SK-N-SH (cell line): Measurements from ENCODE around the gene ACOT7. TPM values are rescaled to one million over a fixed set of nuclear protein-coding genes. Genes with fewer than 3 reads are reported as not detected.

Experiments
- CTCF ChIA-PET: fragments of 300-600, 350-600 bp; formaldehyde crosslinking; extraction: SDS; loops from one replicate; lab custom pipeline; 2021; lab: Yijun Ruan, JAX
- POLR2A ChIA-PET: fragments of 350-600 bp; sonication (Branson Sonifier 250); formaldehyde crosslinking; extraction: SDS; loops from one replicate; lab custom pipeline; 2020; ENCODE audit warnings: antibody characterized with exemption, inconsistent platforms; lab: Yijun Ruan, JAX
- DNase-seq: peaks from one replicate; pipeline ENCODE4 v3.0.0; 2012
- H2AFZ ChIP-seq: fragments of 200-600 bp; sonication (generic); 2 replicates; pipeline ENCODE4 v1.8.1; 2016; ENCODE audit warnings: antibody characterized with exemption, mild to moderate bottlenecking, low read depth
- H3F3A ChIP-seq: fragments of 200-600 bp; sonication (generic); replicated peaks from 2 replicates; pipeline ENCODE3; 2016; ENCODE audit warnings: antibody characterized with exemption, mild to moderate bottlenecking; ENCODE audit not compliant: insufficient read depth
- H3K27ac ChIP-seq, 2 experiments: fragments of 200-500 bp in 1 of 2; fragments of 200-600 bp in 1 of 2; sonication (Bioruptor generic) in 1 of 2; sonication (generic), shearing (Covaris generic) in 1 of 2; 2 replicates each; pipeline versions ENCODE4 v1.5.1 to v1.6.1; 2014 to 2016; ENCODE audit warnings: low read depth in 2 of 2, inconsistent platforms in 1 of 2, low read length in 1 of 2, mild to moderate bottlenecking in 1 of 2, mixed read lengths in 1 of 2
- H3K27me3 ChIP-seq: fragments of 200-600 bp; sonication (generic), shearing (Covaris generic); 2 replicates; pipeline ENCODE4 v1.6.1; 2016; ENCODE audit warnings: mixed run types; ENCODE audit not compliant: insufficient read depth
- H3K36me3 ChIP-seq, 2 experiments: fragments of 200-500 bp in 1 of 2; fragments of 200-600 bp in 1 of 2; sonication (Bioruptor generic) in 1 of 2; sonication (generic) in 1 of 2; replicated peaks in 1 of 2; 2 replicates each; pipeline versions ENCODE3 to v1.5.1; 2014 to 2016; ENCODE audit warnings: low read length in 1 of 2, mild to moderate bottlenecking in 1 of 2; ENCODE audit not compliant: insufficient read depth in 2 of 2, control insufficient read depth in 1 of 2
- H3K4me1 ChIP-seq, 2 experiments: fragments of 200-500 bp in 1 of 2; fragments of 200-600 bp in 1 of 2; sonication (Bioruptor generic) in 1 of 2; sonication (generic), shearing (Covaris generic) in 1 of 2; 2 replicates each; pipeline versions ENCODE4 v1.5.1 to v1.6.1; 2014 to 2016; ENCODE audit warnings: low read depth in 1 of 2, low read length in 1 of 2, mixed run types in 1 of 2; ENCODE audit not compliant: insufficient read depth in 2 of 2, control insufficient read depth in 1 of 2
- H3K4me2 ChIP-seq: fragments of 200-600 bp; sonication (generic), shearing (Covaris generic); 2 replicates; pipeline ENCODE4 v1.6.1; 2017; ENCODE audit warnings: mixed run types
- H3K4me3 ChIP-seq, 2 experiments: fragments of 200-500 bp in 1 of 2; fragments of 200-600 bp in 1 of 2; sonication (Bioruptor generic) in 1 of 2; sonication (generic), shearing (Covaris generic) in 1 of 2; 2 replicates each; pipeline versions ENCODE4 v1.5.1 to v1.8.1; 2014 to 2016; ENCODE audit warnings: low read depth in 2 of 2, inconsistent platforms in 1 of 2, low read length in 1 of 2, mild to moderate bottlenecking in 1 of 2, mixed read lengths in 1 of 2, moderate library complexity in 1 of 2
- H3K79me2 ChIP-seq: fragments of 200-600 bp; sonication (generic); 2 replicates; pipeline ENCODE4 v1.8.1; 2017; ENCODE audit warnings: mild to moderate bottlenecking; ENCODE audit not compliant: insufficient read depth
- H3K9ac ChIP-seq: fragments of 200-600 bp; sonication (generic); 2 replicates; pipeline ENCODE4 v1.6.1; 2017; ENCODE audit warnings: mixed run types
- H3K9me2 ChIP-seq: fragments of 200-600 bp; sonication (generic); 2 replicates; pipeline ENCODE4 v1.6.1; 2017; ENCODE audit warnings: mixed run types
- H3K9me3 ChIP-seq: fragments of 200-600 bp; sonication (generic); 2 replicates; pipeline ENCODE4 v1.6.1; 2017; ENCODE audit warnings: mixed run types, mild to moderate bottlenecking, moderate library complexity
- H4K20me1 ChIP-seq: fragments of 200-600 bp; sonication (generic); 2 replicates; pipeline ENCODE4 v1.6.1; 2017; ENCODE audit warnings: mild to moderate bottlenecking, mixed run types; ENCODE audit not compliant: insufficient read depth
- ELF1 ChIP-seq: IDR thresholded peaks from 2 replicates; pipeline ENCODE4 v1.4.0; 2012
- EP300 ChIP-seq, 2 experiments: IDR thresholded peaks; 2 replicates each; pipeline versions ENCODE4 v1.4.0 to v1.6.1; 2012; ENCODE audit warnings: borderline replicate concordance in 1 of 2, low read depth in 1 of 2, low read length in 1 of 2
- FOXM1 ChIP-seq: IDR thresholded peaks from 2 replicates; pipeline ENCODE4 v1.4.0; 2012; ENCODE audit warnings: low read depth, mild to moderate bottlenecking
- GATA2 ChIP-seq: sonication (generic); formaldehyde crosslinking; IDR thresholded peaks from 2 replicates; pipeline ENCODE4 v1.5.0; 2020; ENCODE audit warnings: mild to moderate bottlenecking, missing genetic modification reagents
- JUND ChIP-seq: IDR thresholded peaks from 2 replicates; pipeline ENCODE4 v1.4.0; 2012
- NFIC ChIP-seq: IDR thresholded peaks from 2 replicates; pipeline ENCODE4 v1.4.0; 2012; ENCODE audit warnings: borderline replicate concordance
- NRF1 ChIP-seq: IDR thresholded peaks from 2 replicates; pipeline ENCODE4 v1.6.1; 2012; ENCODE audit warnings: low read depth, mild to moderate bottlenecking, low read length
- PBX3 ChIP-seq: IDR thresholded peaks from 2 replicates; pipeline ENCODE4; 2012
- POLR2AphosphoS5 ChIP-seq: IDR thresholded peaks from 2 replicates; pipeline ENCODE4 v1.6.1; 2012; ENCODE audit warnings: low read depth, low read length
- RCOR1 ChIP-seq: fragments of 150-350 bp; IDR thresholded peaks from 2 replicates; pipeline ENCODE4 v1.6.1; 2017; ENCODE audit warnings: antibody characterized with exemption, low read length
- RXRA ChIP-seq: IDR thresholded peaks from 2 replicates; pipeline ENCODE4 v1.4.0; 2012; ENCODE audit warnings: low read depth, mild to moderate bottlenecking, borderline replicate concordance
- SMC3 ChIP-seq: IDR thresholded peaks from 2 replicates; pipeline ENCODE4 v1.6.1; 2012; ENCODE audit warnings: low read depth, low read length, improper control_type of control experiment
- TAF1 ChIP-seq: IDR thresholded peaks from 2 replicates; pipeline ENCODE4 v1.6.1; 2012; ENCODE audit warnings: low read depth, mild to moderate bottlenecking, low read length, moderate library complexity, borderline replicate concordance
- WGBS: methylation state at CpG from one replicate; pipeline ENCODE4 v1.1.6; 2017; ENCODE audit warnings: low lambda C conversion rate; 5-methylcytosine and 5-hydroxymethylcytosine counted together
- polyA plus RNA-seq, 3 experiments: library from polyadenylated mRNA; depleted of rRNA; stranded (reverse); fragments of >200 nt; gene quantifications; 2 replicates each; pipeline ENCODE4 v1.2.3, GENCODE V29; 2012
- small RNA-seq, 7 experiments: library from RNA; depleted of rRNA; stranded (forward); fragments of <200 nt; gene quantifications; one replicate each; pipeline ENCODE3, GENCODE V24; 2012
- TF ChIP-seq, protein P1 (sequence below): fragments of 150-350 bp; IDR thresholded peaks from 2 replicates; pipeline ENCODE4 v1.6.1; 2016; ENCODE audit warnings: mild to moderate bottlenecking, low read depth, low read length

ACOT7 gene
- polyA plus RNA-seq, 1 of the 3 experiments (the other 2 are of a cell fraction), result 289 TPM

- CTCF ChIA-PET, result interaction anchor here (1.4 to 2.5 kb wide), 2 partner anchors 9 to 10 kb away, joined by 3 to 10 read pairs; no protein-coding TSS in a partner anchor
- H2AFZ ChIP-seq, result no peak overlapping the region
- peaks cover 0 to 16% of the 10 kb centered on the region in 2 experiments for H3K36me3 ChIP-seq
- POLR2A ChIA-PET, result interaction anchor here (0.6 kb wide), 1 partner anchor 158 kb away, joined by 4 read pairs; no protein-coding TSS in a partner anchor
- TF ChIP-seq JUND (no peak), NFIC (no peak), RXRA (no peak), POLR2AphosphoS5 (no peak), SMC3 (no peak), TAF1 (no peak), EP300 (IDR thresholded peaks at IDR 0.05; ENCODE audit: borderline replicate concordance in 1 of 2, low read depth in 1 of 2, low read length in 1 of 2) (no peak), FOXM1 (no peak), GATA2 (no peak), ELF1 (no peak), NRF1 (no peak), RCOR1 (no peak), PBX3 (no peak)
- TF ChIP-seq, protein P1, sequence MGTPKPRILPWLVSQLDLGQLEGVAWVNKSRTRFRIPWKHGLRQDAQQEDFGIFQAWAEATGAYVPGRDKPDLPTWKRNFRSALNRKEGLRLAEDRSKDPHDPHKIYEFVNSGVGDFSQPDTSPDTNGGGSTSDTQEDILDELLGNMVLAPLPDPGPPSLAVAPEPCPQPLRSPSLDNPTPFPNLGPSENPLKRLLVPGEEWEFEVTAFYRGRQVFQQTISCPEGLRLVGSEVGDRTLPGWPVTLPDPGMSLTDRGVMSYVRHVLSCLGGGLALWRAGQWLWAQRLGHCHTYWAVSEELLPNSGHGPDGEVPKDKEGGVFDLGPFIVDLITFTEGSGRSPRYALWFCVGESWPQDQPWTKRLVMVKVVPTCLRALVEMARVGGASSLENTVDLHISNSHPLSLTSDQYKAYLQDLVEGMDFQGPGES, result no peak
- H3K27ac ChIP-seq, result no peak overlapping the region
- peaks cover 3% of the 10 kb centered on the region; the same call in 1 of the 2 replicates for H3K79me2 ChIP-seq
- 94% methylated on average over 14 of the region's 16 CpGs for WGBS
- DNase-seq, result peak; percentile 10
- no peaks in the 10 kb centered on the region for H3K9me3 ChIP-seq
- no peaks in the 10 kb centered on the region for H3K9me2 ChIP-seq
- H4K20me1 ChIP-seq, result no peaks in the 10 kb centered on the region
- no peaks in the 10 kb centered on the region for H3F3A ChIP-seq
- no peaks in the 10 kb centered on the region for H3K27me3 ChIP-seq
- H3K4me2 ChIP-seq, result no peak overlapping the region
- no peak overlapping the region for H3K4me3 ChIP-seq
- no peak overlapping the region for H3K9ac ChIP-seq
- no peaks in the 10 kb centered on the region for H3K4me1 ChIP-seq
These were observed 175.0 kb downstream of the ACOT7 start for GRCh38 chr1:6218375-6219164.

Small RNAs within 50 kb of the gene (small RNA-seq; reads per million reads assigned to genes)
- 0 reads per million in 7 experiments for gene MIR4252

Other genes with a start within 250 kb of the ACOT7 start
- 0.26 and 0.62 TPM in 2 replicates for gene CHD5, start 213.4 kb downstream of the ACOT7 start, polyA plus RNA-seq (2012; rRNA removed)
- gene RPL22, start 194.2 kb downstream of the ACOT7 start, polyA plus RNA-seq (2012; rRNA removed), result 140 and 151 TPM in 2 replicates
- gene RNF207, start 187.6 kb downstream of the ACOT7 start, polyA plus RNA-seq (2012; rRNA removed), result 19.2 and 25.4 TPM in 2 replicates
- gene ICMT, start 157.8 kb downstream of the ACOT7 start, polyA plus RNA-seq (2012; rRNA removed), result 40.2 and 43.7 TPM in 2 replicates
- gene HES3, start 149.6 kb downstream of the ACOT7 start, polyA plus RNA-seq (2012; rRNA removed), result not detected in 2 replicates
- 5.2 and 6.6 TPM in 2 replicates for gene GPR153, start 132.7 kb downstream of the ACOT7 start, polyA plus RNA-seq (2012; rRNA removed)
- gene HES2, start 26.2 kb upstream of the ACOT7 start, polyA plus RNA-seq (2012; rRNA removed), result 0.03 TPM in 2 replicates
- gene ESPN, start 31.0 kb upstream of the ACOT7 start, polyA plus RNA-seq (2012; rRNA removed), result 0.13 and 0.33 TPM in 2 replicates
- gene TNFRSF25, start 72.4 kb upstream of the ACOT7 start, polyA plus RNA-seq (2012; rRNA removed), result 20.8 TPM in 2 replicates
- gene PLEKHG5, start 97.9 kb upstream of the ACOT7 start, polyA plus RNA-seq (2012; rRNA removed), result 14.7 and 14.9 TPM in 2 replicates
- gene NOL9, start 160.7 kb upstream of the ACOT7 start, polyA plus RNA-seq (2012; rRNA removed), result 7.1 and 7.9 TPM in 2 replicates
- not detected in 2 replicates for gene TAS1R1, start 161.5 kb upstream of the ACOT7 start, polyA plus RNA-seq (2012; rRNA removed)
- 28.8 and 31.2 TPM in 2 replicates for gene ZBTB48, start 186.2 kb upstream of the ACOT7 start, polyA plus RNA-seq (2012; rRNA removed)
- 9.0 and 12.5 TPM in 2 replicates for gene KLHL21, start 209.1 kb upstream of the ACOT7 start, polyA plus RNA-seq (2012; rRNA removed)
- 6.5 and 8.5 TPM in 2 replicates for gene PHF13, start 220.0 kb upstream of the ACOT7 start, polyA plus RNA-seq (2012; rRNA removed)
- 10.0 and 11.1 TPM in 2 replicates for gene THAP3, start 231.1 kb upstream of the ACOT7 start, polyA plus RNA-seq (2012; rRNA removed)